SJSA1 (cell line): Measurements from ENCODE around the gene CTSA. TPM values are rescaled to one million over a fixed set of nuclear protein-coding genes. Genes with fewer than 3 reads are reported as not detected.

Experiments
- total RNA-seq: library from RNA; depleted of rRNA; stranded (reverse); fragments of >200 nt; shearing (Covaris generic); gene quantifications from 2 replicates; pipeline ENCODE4 v1.2.3, GENCODE V29; 2014; rRNA removed

CTSA gene
- total RNA-seq, 1 experiment from 2014 or later: 76.8 TPM

Other genes starting within 250 kb of the CTSA start
- gene WFDC11, start 221.1 kb upstream of the CTSA start, total RNA-seq: not detected in 2 replicates
- gene WFDC13, start 189.3 kb upstream of the CTSA start, total RNA-seq: not detected in 2 replicates
- not detected in 2 replicates for gene WFDC10B, start 186.3 kb upstream of the CTSA start, total RNA-seq
- not detected in 2 replicates for gene SPINT4, start 169.0 kb upstream of the CTSA start, total RNA-seq
- gene WFDC3, start 99.5 kb upstream of the CTSA start, total RNA-seq: not detected in 2 replicates
- 11.1 and 19.2 TPM in 2 replicates for gene DNTTIP1, start 99.4 kb upstream of the CTSA start, total RNA-seq
- 187 and 249 TPM in 2 replicates for gene UBE2C, start 78.7 kb upstream of the CTSA start, total RNA-seq
- not detected in 2 replicates for gene TNNC2, start 64.0 kb upstream of the CTSA start, total RNA-seq
- gene SNX21, start 57.5 kb upstream of the CTSA start, total RNA-seq: 19.7 and 55.0 TPM in 2 replicates
- 41.8 and 56.3 TPM in 2 replicates for gene ACOT8, start 33.9 kb upstream of the CTSA start, total RNA-seq
- 3.6 and 4.9 TPM in 2 replicates for gene ZSWIM3, start 33.7 kb upstream of the CTSA start, total RNA-seq
- 3.9 and 11.7 TPM in 2 replicates for gene ZSWIM1, start 10.1 kb upstream of the CTSA start, total RNA-seq
- gene SPATA25, start 3.7 kb upstream of the CTSA start, total RNA-seq: 0.89 TPM in 1 of 2 replicates, not detected in the other
- 1.9 and 2.7 TPM in 2 replicates for gene NEURL2, start 127 bp upstream of the CTSA start, total RNA-seq
- 4.2 and 6.6 TPM in 2 replicates for gene PLTP, start 20.8 kb downstream of the CTSA start, total RNA-seq
- gene PCIF1, start 43.3 kb downstream of the CTSA start, total RNA-seq: 5.2 and 9.6 TPM in 2 replicates
- gene ZNF335, start 80.9 kb downstream of the CTSA start, total RNA-seq: 8.1 and 12.2 TPM in 2 replicates
- not detected in 2 replicates for gene MMP9, start 117.6 kb downstream of the CTSA start, total RNA-seq
- not detected in 2 replicates for gene SLC12A5, start 137.9 kb downstream of the CTSA start, total RNA-seq
- gene NCOA5, start 198.6 kb downstream of the CTSA start, total RNA-seq: 17.0 and 25.8 TPM in 2 replicates
- 0.05 TPM in 1 of 2 replicates, not detected in the other for gene CD40, start 227.0 kb downstream of the CTSA start, total RNA-seq